H1 (cell line): ENCODE data around the gene ACER3.

Experiments used
- CTCF ChIP-seq, 3 experiments: IDR thresholded peaks; 1 replicate in 2 of 3; 2 replicates in 1 of 3; pipeline versions ENCODE4 v1.5.1 to v1.6.1; 2011; ENCODE audit warnings: low read length in 3 of 3, mild to moderate bottlenecking in 3 of 3, inconsistent platforms in 2 of 3, low read depth in 1 of 3, moderate library complexity in 1 of 3; ENCODE audit not compliant: insufficient read depth in 1 of 3; ENCODE audit errors: control extremely low read depth in 1 of 3
- EP300 ChIP-seq, 2 experiments: IDR thresholded peaks; 1 replicate in 1 of 2; 2 replicates in 1 of 2; pipeline ENCODE4 v1.6.1; 2011 to 2012; ENCODE audit warnings: low read depth in 2 of 2, low read length in 2 of 2, mild to moderate bottlenecking in 2 of 2, borderline replicate concordance in 1 of 2, inconsistent platforms in 1 of 2, moderate library complexity in 1 of 2
- FOSL1 ChIP-seq: IDR thresholded peaks from 2 replicates; pipeline ENCODE4 v1.6.1; 2011; ENCODE audit warnings: mild to moderate bottlenecking, low read depth, low read length, moderate library complexity; ENCODE audit not compliant: insufficient read depth
- HDAC2 ChIP-seq, 2 experiments: fragments of 300-600 bp in 1 of 2; sonication (generic) in 1 of 2; IDR thresholded peaks; 2 replicates each; pipeline ENCODE4 v1.6.1; 2011 to 2012; ENCODE audit warnings: low read depth in 2 of 2, low read length in 2 of 2, mild to moderate bottlenecking in 2 of 2, moderate library complexity in 2 of 2, borderline replicate concordance in 1 of 2, inconsistent platforms in 1 of 2
- HDAC6 ChIP-seq: IDR thresholded peaks from one replicate; pipeline ENCODE4 v1.7.1; 2012; ENCODE audit warnings: low read depth, mild to moderate bottlenecking, inconsistent platforms, low read length, moderate library complexity
- MAX ChIP-seq: IDR thresholded peaks from 2 replicates; pipeline ENCODE4 v1.6.1; 2012; ENCODE audit warnings: inconsistent platforms
- POLR2A ChIP-seq, 2 experiments: IDR thresholded peaks; 1 replicate in 1 of 2; 2 replicates in 1 of 2; pipeline ENCODE4 v1.6.1; 2011; ENCODE audit warnings: low read depth in 2 of 2, low read length in 2 of 2, mild to moderate bottlenecking in 2 of 2; ENCODE audit errors: control extremely low read depth in 1 of 2
- TAF1 ChIP-seq: IDR thresholded peaks from 2 replicates; pipeline ENCODE4 v1.6.1; 2011; ENCODE audit warnings: mild to moderate bottlenecking, low read depth, low read length

- TF ChIP-seq EP300 (IDR thresholded peaks at IDR 0.05; ENCODE audit: borderline replicate concordance in 1 of 2, low read depth in 2 of 2, low read length in 2 of 2) = no peak
- no peak for TF ChIP-seq HDAC2 (IDR thresholded peaks at IDR 0.05; ENCODE audit: borderline replicate concordance in 1 of 2, low read depth in 2 of 2, low read length in 2 of 2)
- no peak for TF ChIP-seq TAF1
- peak in 2 of 3 experiments; percentile 52 to 65; a peak in 2 of 4 replicates for TF ChIP-seq CTCF (IDR thresholded peaks at IDR 0.05; ENCODE audit: control extremely low read depth in 1 of 3, insufficient read depth in 1 of 3, low read depth in 1 of 3, low read length in 3 of 3)
- no peak for TF ChIP-seq FOSL1
- no peak for TF ChIP-seq MAX
- TF ChIP-seq POLR2A (IDR thresholded peaks at IDR 0.05; ENCODE audit: control extremely low read depth in 1 of 2, low read depth in 2 of 2, low read length in 2 of 2) = no peak
- no peak for TF ChIP-seq HDAC6
Measured at GRCh38 chr11:76918941-76919386, 58.2 kb downstream of the ACER3 start.
